Lower leg skin (tissue), 4 donors: ENCODE results near the gene MICAL2. TPM values are rescaled to one million over a fixed set of nuclear protein-coding genes. Genes with fewer than 3 reads are reported as not detected.

Experiments used
- DNase-seq, 2 donors: peaks; one replicate each; pipeline ENCODE4 v3.0.0-alpha.2; 2019; ENCODE audit warnings: low spot score in 2 of 2
- H3K4me3 ChIP-seq: fragments of 200-600 bp; sonication (generic); 2 replicates; pipeline ENCODE4 v1.5.1; 2017; ENCODE audit warnings: mild to moderate bottlenecking, low read depth; ENCODE audit not compliant: poor library complexity, severe bottlenecking
- POLR2A ChIP-seq, 2 donors: fragments of 450-650 bp; IDR thresholded peaks; one replicate each; pipeline ENCODE4 v1.6.1; 2016 to 2017; ENCODE audit warnings: antibody characterized with exemption in 2 of 2, mild to moderate bottlenecking in 1 of 2, moderate library complexity in 1 of 2
- WGBS, 2 donors: methylation state at CpG; one replicate each; pipeline ENCODE4 v1.1.5; 2018; 5-methylcytosine and 5-hydroxymethylcytosine counted together
- intact Hi-C: fragments of 100-400 bp; cut with DNase I; formaldehyde crosslinking; loops from one replicate; pipeline ENCODE4 v1.15.0; 2023; ENCODE audit warnings: low total_unique reads
- total RNA-seq, 4 donors: library from RNA; depleted of rRNA; stranded (reverse); fragments of >200 nt; gene quantifications; one replicate each; pipeline ENCODE4 v1.1.0, GENCODE V29; 2016
- TF ChIP-seq, protein P1 (sequence below), 3 donors: fragments of 450-650 bp; IDR thresholded peaks; one replicate each; pipeline ENCODE4 v1.5.1; 2016; ENCODE audit warnings: antibody characterized with exemption in 3 of 3, mild to moderate bottlenecking in 3 of 3, moderate library complexity in 2 of 3

MICAL2 gene
- total RNA-seq, 4 donors from 2014 or later: 117 to 238 (median 145) TPM

- peak in 1 of 2 donors; percentile 64 for DNase-seq
- 57 to 61% methylated on average over 4 of the region's 4 CpGs for WGBS, 2 donors
Observed at GRCh38 chr11:12090761-12091258, 19.6 kb upstream of the MICAL2 start.

DNA sequence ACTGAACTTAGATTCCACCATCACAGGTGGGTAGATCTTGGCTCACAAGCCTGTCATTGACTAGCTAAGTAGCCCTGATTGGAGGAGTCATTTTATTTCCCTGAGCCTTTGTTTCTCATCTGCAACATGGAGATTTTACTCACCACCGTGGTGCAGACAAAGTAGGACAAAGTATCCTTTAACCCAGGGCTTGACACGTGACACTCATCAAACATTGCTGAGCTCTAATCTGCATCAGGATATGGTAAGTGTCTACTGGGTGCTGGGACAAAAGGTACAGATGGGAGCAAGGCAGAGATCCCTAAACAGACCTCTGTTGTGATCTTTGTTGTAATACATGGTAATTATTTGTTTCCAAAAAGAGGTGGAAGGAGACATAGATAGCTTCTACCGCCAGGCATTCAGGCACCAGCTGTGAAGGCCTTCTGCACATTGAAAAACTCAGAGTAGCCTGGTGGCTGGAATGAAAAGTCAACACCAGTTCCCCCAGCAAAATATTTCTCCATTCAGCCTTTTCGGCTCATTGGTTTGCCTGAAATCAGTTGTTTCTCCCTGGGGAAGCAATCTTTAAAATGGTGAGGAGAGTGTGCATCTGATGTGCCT lies 18.3 kb upstream of the MICAL2 start:
- H3K4me3 ChIP-seq: no peak overlapping the region
- 70 to 74% methylated on average over 4 of the region's 4 CpGs for WGBS, 2 donors
- intact Hi-C loops: no loop called here
- DNase-seq: peak in 1 of 2 donors; percentile 32
- TF ChIP-seq, protein P1, sequence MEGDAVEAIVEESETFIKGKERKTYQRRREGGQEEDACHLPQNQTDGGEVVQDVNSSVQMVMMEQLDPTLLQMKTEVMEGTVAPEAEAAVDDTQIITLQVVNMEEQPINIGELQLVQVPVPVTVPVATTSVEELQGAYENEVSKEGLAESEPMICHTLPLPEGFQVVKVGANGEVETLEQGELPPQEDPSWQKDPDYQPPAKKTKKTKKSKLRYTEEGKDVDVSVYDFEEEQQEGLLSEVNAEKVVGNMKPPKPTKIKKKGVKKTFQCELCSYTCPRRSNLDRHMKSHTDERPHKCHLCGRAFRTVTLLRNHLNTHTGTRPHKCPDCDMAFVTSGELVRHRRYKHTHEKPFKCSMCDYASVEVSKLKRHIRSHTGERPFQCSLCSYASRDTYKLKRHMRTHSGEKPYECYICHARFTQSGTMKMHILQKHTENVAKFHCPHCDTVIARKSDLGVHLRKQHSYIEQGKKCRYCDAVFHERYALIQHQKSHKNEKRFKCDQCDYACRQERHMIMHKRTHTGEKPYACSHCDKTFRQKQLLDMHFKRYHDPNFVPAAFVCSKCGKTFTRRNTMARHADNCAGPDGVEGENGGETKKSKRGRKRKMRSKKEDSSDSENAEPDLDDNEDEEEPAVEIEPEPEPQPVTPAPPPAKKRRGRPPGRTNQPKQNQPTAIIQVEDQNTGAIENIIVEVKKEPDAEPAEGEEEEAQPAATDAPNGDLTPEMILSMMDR (IDR thresholded peaks at IDR 0.05): no peak
- TF ChIP-seq POLR2A (IDR thresholded peaks at IDR 0.05): no peak

More at GRCh38 chr11:12090761-12091258, 19.6 kb upstream of the MICAL2 start:
- H3K4me3 ChIP-seq: no peak overlapping the region
- intact Hi-C loops: no loop called here
- TF ChIP-seq, protein P1 (IDR thresholded peaks at IDR 0.05): no peak
- no peak for TF ChIP-seq POLR2A (IDR thresholded peaks at IDR 0.05)

- H3K4me3 ChIP-seq: no peak overlapping the region
- intact Hi-C loops: no loop called here
- peak in 1 of 2 donors; percentile 43 for DNase-seq
- 62 to 74% methylated on average over 6 of the region's 6 CpGs for WGBS, 2 donors
- TF ChIP-seq, protein P1 (IDR thresholded peaks at IDR 0.05): no peak
Observed at GRCh38 chr11:12092714-12093113, 17.7 kb upstream of the MICAL2 start.

DNA sequence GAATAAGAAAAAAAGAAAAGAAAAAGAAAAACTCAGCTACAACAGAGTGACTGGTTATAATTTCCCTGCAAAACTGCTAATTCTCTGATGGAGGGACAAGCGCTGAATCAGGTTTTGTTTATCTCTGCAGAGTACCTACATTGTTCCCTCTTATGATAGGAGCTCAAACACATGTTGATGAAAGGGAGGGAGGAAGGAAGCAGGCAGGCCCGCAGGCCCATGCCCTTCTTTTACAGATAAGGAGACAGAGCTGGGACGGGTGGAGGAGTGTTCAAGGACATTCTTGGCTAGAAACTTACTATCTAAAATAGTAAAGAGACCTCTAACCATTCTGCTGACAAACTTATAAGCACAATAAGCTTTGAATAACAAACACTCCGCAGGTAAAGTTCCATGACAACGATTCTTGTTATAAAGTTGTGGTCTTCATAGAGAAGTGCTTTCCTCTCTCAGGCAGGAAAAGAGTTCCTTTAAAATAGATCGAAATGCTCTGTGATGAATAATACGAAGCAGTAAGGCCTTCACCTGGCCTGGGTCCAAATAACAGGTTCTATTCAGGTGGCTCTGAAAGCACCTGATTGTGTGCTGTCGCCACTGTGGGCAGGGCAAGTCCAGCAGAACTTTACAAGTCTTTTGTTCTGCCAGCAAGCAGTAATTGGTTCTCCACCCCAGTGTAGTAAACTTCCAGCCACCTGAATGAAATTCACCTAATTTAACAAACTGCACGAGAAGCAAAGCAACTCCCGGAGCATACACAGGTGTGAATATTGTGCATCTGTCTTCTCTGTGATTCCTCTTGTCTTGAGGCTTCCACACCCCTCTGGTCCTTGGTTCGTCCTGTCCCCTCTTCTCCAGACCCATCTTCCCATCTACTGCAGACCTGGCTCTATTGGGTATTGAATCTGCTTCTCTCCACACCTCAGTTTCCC lies 15.3 kb upstream of the MICAL2 start:
- no peak overlapping the region for H3K4me3 ChIP-seq
- no peak for TF ChIP-seq POLR2A (IDR thresholded peaks at IDR 0.05)
- TF ChIP-seq, protein P1 (IDR thresholded peaks at IDR 0.05): no peak
- intact Hi-C loops: no loop called here
- DNase-seq: peak in 1 of 2 donors; percentile 54
- WGBS, 2 donors: 67 to 75% methylated on average over 11 of the region's 11 CpGs

GRCh38 chr11:12097219-12097618 lies 13.2 kb upstream of the MICAL2 start:
- TF ChIP-seq POLR2A (IDR thresholded peaks at IDR 0.05): no peak
- TF ChIP-seq, protein P1 (IDR thresholded peaks at IDR 0.05): no peak
- intact Hi-C loops: no loop called here
- 45 to 56% methylated on average over 1 of the region's 1 CpG for WGBS, 2 donors
- peak in 1 of 2 donors; percentile 17 for DNase-seq
- H3K4me3 ChIP-seq: no peak overlapping the region
